ENCODE data around the gene CELSR3.

Gene CELSR3

GRCh38 chr3:48631516-48632448, 30.9 kb downstream of the CELSR3 start:
- DNase-seq, result no peak

DNA sequence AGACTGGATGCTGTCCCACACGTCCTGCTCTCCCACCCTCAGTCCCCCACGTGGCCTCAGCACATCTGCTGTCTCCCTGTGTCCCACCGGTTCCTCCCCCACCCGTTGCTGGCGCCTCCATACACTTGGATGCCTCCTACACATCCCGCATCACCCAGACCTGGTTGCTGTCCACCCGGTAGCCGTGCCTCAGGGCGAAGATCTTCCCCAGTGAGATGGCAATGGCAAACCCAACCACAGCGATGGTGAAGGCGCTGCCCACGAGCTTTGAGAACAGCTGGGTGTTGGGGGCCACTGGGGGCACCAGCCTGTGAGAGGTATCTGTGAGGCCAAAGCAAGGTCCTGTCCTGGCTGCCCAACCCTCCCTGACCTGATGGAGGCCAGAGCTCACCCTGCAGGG, 31.9 kb downstream of the CELSR3 start:
- no peak for DNase-seq

GRCh38 chr3:48630407-48630806, 32.3 kb downstream of the CELSR3 start:
- no peak for DNase-seq

- no peak for DNase-seq
Measured at GRCh38 chr3:48629894-48630293, 32.8 kb downstream of the CELSR3 start.

- DNase-seq, result no peak
Measured at GRCh38 chr3:48628277-48629017, 34.2 kb downstream of the CELSR3 start.

- no peak for DNase-seq
Measured at GRCh38 chr3:48625600-48625999, 37.1 kb downstream of the CELSR3 start.

GRCh38 chr3:48624767-48625166, 37.9 kb downstream of the CELSR3 start:
- no peak for DNase-seq

DNA sequence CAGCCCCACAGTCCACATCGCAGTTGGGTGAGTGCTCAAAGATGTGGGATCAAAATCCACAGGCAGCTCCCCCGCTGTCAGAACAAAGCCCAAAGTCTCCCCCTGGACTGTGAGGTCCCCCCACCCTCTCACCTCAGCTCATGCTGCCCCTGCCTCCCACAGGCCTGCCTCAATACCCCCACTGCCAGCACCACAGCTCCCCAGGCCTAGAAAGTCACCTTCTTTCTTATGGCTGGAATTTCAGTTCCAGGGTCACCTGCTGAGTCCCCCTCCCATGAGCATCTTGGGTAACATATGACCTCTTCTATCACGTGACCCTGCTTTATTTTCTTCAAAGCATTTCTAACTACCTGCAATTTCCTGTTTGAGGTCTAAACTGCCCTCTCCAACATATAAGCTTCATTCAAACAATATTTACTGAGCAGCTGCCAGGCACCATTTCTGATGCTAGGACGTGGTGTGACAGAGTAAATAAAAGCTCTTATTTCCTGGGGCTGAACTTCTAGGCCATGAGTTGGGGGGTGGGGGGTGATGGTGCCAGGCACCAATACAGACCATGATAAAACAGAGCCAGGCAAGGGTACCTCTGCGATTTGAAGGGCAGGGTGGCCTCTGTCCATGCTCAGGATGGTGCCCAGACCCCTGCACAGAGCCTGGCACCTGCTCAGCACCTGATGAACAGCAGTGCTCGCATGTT, 38.7 kb downstream of the CELSR3 start:
- DNase-seq, result no peak

- DNase-seq, result no peak
Measured at GRCh38 chr3:48621461-48621869, 41.2 kb downstream of the CELSR3 start, which contains the start of gene TMEM89. Gene TMEM89 (minus strand): TSS chr3:48621769. CDS start chr3:48621756, 13 bp downstream.

DNA sequence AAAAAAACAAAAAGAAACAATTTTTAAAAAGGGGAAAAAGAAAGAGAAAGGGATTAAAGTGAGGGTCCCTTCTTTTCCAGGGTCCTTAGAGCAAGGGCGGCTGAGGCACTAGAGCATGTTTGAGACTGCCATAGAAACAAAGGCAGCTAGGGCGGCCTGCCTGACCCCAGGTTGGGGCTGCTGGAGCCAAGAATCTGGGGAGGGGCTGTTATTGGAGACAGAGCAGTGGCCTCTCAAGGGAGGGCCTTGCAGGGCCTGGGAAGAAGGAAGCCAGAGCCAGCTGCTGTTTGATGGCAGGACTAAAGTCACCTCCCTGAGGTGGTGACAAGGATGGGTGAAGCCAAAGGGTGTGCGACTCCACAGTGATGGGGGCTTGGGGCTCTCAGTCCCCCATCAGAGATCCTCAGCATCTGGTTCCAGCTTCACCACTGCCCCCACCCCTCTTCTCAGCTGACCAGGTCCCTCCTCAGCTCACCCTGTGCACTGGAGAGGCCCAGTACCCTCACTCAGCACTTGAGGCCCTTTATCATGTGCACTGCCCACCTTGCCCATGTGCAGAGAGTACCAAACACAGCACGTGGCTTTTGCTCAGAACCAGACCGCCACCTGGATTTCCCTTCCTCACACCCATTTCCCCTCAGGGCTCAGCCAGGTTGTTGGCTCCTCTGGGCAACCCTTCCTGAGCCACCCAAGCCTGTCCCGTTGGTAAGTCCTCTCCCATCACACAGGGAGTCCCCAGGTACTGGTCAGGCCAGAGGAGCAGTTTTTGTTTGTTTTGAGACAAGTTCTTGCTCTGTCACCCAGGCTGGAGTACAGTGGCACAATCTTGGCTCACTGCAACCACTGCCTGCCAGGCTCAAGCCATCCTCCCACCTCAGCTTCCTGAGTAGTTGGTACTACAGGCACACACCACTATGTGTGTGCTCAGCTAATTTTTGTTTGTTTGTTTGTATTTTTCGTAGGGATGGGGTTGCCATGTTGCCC, 42.9 kb downstream of the CELSR3 start:
- DNase-seq, result no peak

- no peak for DNase-seq
Measured at GRCh38 chr3:48617559-48617958, 45.1 kb downstream of the CELSR3 start.

DNA sequence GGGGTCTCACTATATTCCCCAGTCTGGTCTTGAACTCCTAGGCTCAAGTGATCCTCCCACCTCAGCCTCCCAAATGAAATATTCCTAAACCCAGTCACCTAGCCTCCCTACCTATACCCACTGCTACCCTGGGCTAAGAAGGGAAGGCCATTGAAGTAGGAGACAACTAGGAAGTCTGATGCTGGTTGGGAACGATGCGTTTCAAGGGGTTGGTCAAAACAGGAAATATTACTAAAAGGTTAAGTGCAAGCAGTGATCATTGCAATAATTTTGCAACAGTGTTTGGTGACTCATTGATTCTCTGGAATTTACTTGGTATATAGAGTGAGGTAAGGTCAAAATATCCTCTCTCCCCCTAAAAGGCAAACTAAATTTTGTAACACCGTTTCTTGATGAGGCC, 48.6 kb downstream of the CELSR3 start:
- no peak for DNase-seq

- DNase-seq, result no peak
Measured at GRCh38 chr3:48612309-48612708, 50.4 kb downstream of the CELSR3 start.

DNA sequence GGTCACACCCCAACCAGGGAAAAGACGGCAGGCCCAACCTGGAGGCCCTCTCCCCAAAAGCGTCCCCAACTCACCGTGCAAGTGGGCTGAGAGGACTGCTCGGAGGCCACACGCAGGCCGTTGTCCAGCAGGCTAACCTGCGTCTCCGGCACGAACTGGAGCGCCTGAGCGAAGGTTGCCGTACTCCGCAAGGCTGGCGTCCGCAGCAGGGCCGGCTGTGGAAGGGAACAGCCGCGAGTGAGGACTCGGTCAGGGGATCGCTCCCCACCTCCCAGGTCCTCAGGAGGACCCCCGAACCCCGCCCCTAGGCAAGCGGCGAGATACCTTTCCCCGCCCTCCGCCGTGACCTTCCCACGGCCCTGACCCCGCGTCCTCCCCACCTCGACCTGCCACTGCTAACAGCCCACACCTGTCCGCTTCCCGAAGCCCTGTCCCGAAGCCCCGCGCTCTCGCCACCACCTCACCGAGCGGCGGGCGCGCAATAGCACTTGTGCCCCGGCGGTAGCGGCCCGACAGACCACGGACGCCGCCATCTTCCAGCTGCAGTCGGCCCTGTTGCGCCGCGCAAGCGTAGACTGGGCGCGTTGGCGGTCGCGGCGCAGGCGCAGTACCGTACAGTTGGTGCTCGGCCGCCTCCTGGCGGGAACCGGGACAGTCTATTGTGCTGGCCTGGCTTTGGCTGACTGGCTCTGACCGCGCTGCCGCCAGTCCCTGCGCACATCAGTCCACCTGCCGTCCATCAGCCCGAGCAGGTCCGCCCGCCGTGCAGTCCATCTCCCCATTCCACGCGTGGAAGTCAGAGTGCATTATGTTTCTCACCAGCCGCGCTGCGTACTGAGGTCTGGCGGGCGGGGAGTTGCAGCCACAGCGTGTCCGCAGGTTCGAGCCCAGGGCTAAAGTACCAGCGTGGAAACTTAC, 53.3 kb downstream of the CELSR3 start, which contains the start of gene UQCRC1:
TSS of gene UQCRC1 (minus strand) at position 559 of the 918 bp plus-strand sequence. CDS start at position 533, 26 bp downstream.
- DNase-seq, result peak; percentile 94

GRCh38 chr3:48607519-48607918, 55.2 kb downstream of the CELSR3 start:
- DNase-seq, result no peak

DNA sequence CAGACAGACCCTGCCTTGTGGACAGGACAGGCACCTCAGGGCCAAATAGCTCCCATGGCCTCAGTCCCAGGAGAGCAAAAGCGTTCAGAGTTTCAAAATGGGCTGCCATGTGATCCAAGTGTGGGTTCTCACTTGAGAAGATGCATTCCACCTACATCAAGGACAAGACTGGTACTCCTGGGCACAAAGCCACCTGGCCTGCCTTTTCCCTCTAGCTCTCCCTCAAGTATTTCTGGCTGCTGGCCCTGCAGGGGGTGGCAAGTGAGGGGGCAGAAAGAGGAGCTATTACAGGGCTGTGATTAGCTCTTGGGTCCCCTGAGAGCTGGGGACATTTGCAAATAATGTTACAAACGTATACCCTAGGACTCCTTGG, 61.1 kb downstream of the CELSR3 start:
- DNase-seq, result no peak

GRCh38 chr3:48600711-48601621, 61.7 kb downstream of the CELSR3 start:
- DNase-seq, result no peak

DNA sequence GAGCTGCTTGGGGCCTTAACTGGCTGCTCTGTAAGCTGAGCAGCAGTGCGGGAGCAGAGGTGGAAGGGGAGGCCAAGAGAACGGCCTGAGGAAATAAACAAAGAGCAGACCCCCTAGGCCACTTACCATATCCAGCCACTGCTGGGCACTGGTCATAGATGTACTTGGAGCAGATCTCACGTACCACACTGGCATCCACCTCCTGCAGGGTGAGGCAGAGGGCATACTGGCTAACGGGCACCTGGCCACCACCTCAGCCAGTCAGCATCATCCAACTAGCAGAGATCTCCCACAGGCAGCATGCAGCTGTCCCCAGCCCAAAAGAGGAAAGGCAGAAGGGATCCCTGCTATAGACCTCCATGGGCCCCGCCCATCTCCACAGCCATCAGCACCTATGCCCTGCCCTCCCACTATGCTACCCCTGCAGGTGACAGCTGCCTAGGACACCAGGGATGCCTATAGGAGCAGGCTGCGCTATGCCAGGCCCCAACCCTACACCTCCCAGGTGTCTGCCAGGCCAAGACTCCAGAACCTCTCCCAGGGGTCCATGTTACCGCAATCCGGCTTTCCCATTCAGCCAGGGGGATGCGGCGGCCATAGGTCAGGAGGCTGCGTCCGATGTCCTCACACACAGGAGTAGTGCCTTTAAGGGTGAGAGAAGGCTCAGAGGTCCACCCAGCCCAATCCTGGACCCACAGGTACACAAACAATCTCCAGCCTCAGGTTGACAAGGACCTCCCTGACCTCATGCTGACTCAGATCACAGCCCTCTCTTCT, 63.0 kb downstream of the CELSR3 start:
- no peak for DNase-seq

DNA sequence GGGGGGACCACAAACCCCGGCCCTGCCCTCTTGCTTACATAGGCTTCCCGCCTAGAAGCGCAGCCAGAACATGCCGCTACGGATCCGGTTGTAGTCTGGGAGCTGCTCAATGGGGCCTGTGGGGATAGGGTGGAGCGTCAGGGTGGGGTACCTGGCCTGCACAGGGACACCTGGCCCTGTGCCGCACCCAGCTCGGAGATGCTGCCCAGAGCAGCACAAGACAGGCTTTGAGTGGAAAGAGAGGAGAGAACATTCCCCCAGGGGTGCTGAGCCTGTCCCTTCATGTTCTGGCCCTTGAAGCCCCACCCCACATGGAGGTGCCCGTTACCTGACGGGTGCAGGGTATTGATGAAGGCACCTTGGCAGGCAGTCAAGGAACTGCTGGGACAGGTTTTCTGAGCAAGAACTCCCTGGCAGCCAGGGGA, 63.6 kb downstream of the CELSR3 start:
- DNase-seq, result no peak
